Measurements from ENCODE around the gene FBXW8.

Gene FBXW8

DNA sequence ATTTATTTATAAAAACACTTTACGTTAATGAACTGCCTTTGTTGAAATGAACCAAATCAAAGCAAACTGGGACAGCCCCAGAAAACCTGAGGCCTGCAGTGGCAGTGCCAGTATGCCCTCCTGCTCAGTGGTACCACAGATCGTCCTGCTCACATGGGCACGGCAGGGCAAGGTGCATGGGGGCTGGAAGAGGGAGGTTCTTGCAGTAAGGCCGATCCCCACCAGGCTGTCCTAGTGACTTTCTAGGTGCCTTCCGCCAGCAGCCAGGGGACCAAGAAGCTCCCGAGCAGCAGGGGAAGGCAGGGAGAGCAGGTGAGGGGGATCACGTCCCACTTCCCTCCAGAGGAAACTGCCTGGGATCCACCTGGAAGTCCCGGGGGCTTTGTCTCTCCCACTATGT, 124.5 kb downstream of the FBXW8 start (continued):
- TF ChIP-seq, protein P1, sequence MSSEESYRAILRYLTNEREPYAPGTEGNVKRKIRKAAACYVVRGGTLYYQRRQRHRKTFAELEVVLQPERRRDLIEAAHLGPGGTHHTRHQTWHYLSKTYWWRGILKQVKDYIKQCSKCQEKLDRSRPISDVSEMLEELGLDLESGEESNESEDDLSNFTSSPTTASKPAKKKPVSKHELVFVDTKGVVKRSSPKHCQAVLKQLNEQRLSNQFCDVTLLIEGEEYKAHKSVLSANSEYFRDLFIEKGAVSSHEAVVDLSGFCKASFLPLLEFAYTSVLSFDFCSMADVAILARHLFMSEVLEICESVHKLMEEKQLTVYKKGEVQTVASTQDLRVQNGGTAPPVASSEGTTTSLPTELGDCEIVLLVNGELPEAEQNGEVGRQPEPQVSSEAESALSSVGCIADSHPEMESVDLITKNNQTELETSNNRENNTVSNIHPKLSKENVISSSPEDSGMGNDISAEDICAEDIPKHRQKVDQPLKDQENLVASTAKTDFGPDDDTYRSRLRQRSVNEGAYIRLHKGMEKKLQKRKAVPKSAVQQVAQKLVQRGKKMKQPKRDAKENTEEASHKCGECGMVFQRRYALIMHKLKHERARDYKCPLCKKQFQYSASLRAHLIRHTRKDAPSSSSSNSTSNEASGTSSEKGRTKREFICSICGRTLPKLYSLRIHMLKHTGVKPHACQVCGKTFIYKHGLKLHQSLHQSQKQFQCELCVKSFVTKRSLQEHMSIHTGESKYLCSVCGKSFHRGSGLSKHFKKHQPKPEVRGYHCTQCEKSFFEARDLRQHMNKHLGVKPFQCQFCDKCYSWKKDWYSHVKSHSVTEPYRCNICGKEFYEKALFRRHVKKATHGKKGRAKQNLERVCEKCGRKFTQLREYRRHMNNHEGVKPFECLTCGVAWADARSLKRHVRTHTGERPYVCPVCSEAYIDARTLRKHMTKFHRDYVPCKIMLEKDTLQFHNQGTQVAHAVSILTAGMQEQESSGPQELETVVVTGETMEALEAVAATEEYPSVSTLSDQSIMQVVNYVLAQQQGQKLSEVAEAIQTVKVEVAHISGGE (tag by site-specific recombination; conservative IDR thresholded peaks at IDR 0.05; ENCODE audit: low read depth): no peak
- TF ChIP-seq ZNF530 (tag by site-specific recombination; IDR thresholded peaks at IDR 0.05; ENCODE audit: low read depth): no peak
- TF ChIP-seq RBAK (tag by site-specific recombination; IDR thresholded peaks at IDR 0.05): no peak
- no peak for TF ChIP-seq ZNF202 (tag by site-specific recombination; IDR thresholded peaks at IDR 0.05; ENCODE audit: borderline replicate concordance)
- TF ChIP-seq ZFP41 (tag by site-specific recombination; IDR thresholded peaks at IDR 0.05; ENCODE audit: borderline replicate concordance): no peak
- no peak for TF ChIP-seq ZNF549 (tag by site-specific recombination; IDR thresholded peaks at IDR 0.05)
- TF ChIP-seq ZFHX2 (tag by site-specific recombination; conservative IDR thresholded peaks at IDR 0.05): no peak
- TF ChIP-seq PRDM1 (tag by site-specific recombination; IDR thresholded peaks at IDR 0.05): no peak
- no peak for TF ChIP-seq ZNF366 (tag by site-specific recombination; conservative IDR thresholded peaks at IDR 0.05)
- TF ChIP-seq, protein P2, sequence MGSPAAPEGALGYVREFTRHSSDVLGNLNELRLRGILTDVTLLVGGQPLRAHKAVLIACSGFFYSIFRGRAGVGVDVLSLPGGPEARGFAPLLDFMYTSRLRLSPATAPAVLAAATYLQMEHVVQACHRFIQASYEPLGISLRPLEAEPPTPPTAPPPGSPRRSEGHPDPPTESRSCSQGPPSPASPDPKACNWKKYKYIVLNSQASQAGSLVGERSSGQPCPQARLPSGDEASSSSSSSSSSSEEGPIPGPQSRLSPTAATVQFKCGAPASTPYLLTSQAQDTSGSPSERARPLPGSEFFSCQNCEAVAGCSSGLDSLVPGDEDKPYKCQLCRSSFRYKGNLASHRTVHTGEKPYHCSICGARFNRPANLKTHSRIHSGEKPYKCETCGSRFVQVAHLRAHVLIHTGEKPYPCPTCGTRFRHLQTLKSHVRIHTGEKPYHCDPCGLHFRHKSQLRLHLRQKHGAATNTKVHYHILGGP (tag by site-specific recombination; IDR thresholded peaks at IDR 0.05): no peak
- TF ChIP-seq, protein P3, sequence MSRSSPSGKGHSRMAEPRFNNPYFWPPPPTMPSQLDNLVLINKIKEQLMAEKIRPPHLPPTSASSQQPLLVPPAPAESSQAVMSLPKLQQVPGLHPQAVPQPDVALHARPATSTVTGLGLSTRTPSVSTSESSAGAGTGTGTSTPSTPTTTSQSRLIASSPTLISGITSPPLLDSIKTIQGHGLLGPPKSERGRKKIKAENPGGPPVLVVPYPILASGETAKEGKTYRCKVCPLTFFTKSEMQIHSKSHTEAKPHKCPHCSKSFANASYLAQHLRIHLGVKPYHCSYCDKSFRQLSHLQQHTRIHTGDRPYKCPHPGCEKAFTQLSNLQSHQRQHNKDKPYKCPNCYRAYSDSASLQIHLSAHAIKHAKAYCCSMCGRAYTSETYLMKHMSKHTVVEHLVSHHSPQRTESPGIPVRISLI (tag by site-specific recombination; IDR thresholded peaks at IDR 0.05): no peak
- no peak for TF ChIP-seq ZNF302 (tag by site-specific recombination; IDR thresholded peaks at IDR 0.05; ENCODE audit: low read depth)
- no peak for TF ChIP-seq ZNF624 (tag by site-specific recombination; IDR thresholded peaks at IDR 0.05)
- TF ChIP-seq, protein P4, sequence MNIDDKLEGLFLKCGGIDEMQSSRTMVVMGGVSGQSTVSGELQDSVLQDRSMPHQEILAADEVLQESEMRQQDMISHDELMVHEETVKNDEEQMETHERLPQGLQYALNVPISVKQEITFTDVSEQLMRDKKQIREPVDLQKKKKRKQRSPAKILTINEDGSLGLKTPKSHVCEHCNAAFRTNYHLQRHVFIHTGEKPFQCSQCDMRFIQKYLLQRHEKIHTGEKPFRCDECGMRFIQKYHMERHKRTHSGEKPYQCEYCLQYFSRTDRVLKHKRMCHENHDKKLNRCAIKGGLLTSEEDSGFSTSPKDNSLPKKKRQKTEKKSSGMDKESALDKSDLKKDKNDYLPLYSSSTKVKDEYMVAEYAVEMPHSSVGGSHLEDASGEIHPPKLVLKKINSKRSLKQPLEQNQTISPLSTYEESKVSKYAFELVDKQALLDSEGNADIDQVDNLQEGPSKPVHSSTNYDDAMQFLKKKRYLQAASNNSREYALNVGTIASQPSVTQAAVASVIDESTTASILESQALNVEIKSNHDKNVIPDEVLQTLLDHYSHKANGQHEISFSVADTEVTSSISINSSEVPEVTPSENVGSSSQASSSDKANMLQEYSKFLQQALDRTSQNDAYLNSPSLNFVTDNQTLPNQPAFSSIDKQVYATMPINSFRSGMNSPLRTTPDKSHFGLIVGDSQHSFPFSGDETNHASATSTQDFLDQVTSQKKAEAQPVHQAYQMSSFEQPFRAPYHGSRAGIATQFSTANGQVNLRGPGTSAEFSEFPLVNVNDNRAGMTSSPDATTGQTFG (tag by site-specific recombination; IDR thresholded peaks at IDR 0.05; ENCODE audit: borderline replicate concordance): no peak
- TF ChIP-seq, protein P5, sequence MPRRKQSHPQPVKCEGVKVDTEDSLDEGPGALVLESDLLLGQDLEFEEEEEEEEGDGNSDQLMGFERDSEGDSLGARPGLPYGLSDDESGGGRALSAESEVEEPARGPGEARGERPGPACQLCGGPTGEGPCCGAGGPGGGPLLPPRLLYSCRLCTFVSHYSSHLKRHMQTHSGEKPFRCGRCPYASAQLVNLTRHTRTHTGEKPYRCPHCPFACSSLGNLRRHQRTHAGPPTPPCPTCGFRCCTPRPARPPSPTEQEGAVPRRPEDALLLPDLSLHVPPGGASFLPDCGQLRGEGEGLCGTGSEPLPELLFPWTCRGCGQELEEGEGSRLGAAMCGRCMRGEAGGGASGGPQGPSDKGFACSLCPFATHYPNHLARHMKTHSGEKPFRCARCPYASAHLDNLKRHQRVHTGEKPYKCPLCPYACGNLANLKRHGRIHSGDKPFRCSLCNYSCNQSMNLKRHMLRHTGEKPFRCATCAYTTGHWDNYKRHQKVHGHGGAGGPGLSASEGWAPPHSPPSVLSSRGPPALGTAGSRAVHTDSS (tag by site-specific recombination; IDR thresholded peaks at IDR 0.05): no peak

DNA sequence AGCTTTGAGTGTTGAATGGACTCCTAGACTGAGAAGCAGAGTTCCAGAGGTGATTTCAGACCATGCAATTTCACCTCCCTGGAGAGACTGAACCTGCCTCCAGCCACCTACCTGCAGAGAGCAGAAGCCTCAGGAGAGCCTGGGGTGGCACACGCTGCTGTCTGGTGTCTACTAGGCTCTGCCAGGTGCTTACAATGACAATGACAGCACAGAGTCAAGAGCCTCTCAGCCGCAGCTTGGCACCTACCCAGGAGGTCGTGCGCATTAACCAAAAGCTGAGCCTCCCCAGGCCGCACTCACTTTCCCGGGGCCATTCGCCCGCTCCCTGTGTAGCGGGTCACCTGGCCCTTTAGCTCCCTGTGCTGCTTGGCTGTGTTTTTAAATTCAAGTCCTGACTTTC, 125.3 kb downstream of the FBXW8 start:
- H3K27ac ChIP-seq (ENCODE audit: extremely low read depth, low read depth, low read length): no peak overlapping the region
- POLR2A ChIA-PET: no interaction called here
- no peaks in the 10 kb centered on the region; a peak in 1 of 3 replicates for H3K36me3 ChIP-seq (ENCODE audit: control insufficient read depth in 2 of 2, insufficient read depth in 1 of 2, low read length in 2 of 2)
- no peaks in the 10 kb centered on the region for H3K9me3 ChIP-seq (ENCODE audit: control insufficient read depth, insufficient read depth, low read depth, low read length)
- CTCF ChIA-PET: no interaction called here
- H3K4me1 ChIP-seq (ENCODE audit: control insufficient read depth, insufficient read depth, low read length): no peaks in the 10 kb centered on the region
- no peak overlapping the region for H3K4me3 ChIP-seq (ENCODE audit: low read depth, low read length)
- TF ChIP-seq, protein P6, sequence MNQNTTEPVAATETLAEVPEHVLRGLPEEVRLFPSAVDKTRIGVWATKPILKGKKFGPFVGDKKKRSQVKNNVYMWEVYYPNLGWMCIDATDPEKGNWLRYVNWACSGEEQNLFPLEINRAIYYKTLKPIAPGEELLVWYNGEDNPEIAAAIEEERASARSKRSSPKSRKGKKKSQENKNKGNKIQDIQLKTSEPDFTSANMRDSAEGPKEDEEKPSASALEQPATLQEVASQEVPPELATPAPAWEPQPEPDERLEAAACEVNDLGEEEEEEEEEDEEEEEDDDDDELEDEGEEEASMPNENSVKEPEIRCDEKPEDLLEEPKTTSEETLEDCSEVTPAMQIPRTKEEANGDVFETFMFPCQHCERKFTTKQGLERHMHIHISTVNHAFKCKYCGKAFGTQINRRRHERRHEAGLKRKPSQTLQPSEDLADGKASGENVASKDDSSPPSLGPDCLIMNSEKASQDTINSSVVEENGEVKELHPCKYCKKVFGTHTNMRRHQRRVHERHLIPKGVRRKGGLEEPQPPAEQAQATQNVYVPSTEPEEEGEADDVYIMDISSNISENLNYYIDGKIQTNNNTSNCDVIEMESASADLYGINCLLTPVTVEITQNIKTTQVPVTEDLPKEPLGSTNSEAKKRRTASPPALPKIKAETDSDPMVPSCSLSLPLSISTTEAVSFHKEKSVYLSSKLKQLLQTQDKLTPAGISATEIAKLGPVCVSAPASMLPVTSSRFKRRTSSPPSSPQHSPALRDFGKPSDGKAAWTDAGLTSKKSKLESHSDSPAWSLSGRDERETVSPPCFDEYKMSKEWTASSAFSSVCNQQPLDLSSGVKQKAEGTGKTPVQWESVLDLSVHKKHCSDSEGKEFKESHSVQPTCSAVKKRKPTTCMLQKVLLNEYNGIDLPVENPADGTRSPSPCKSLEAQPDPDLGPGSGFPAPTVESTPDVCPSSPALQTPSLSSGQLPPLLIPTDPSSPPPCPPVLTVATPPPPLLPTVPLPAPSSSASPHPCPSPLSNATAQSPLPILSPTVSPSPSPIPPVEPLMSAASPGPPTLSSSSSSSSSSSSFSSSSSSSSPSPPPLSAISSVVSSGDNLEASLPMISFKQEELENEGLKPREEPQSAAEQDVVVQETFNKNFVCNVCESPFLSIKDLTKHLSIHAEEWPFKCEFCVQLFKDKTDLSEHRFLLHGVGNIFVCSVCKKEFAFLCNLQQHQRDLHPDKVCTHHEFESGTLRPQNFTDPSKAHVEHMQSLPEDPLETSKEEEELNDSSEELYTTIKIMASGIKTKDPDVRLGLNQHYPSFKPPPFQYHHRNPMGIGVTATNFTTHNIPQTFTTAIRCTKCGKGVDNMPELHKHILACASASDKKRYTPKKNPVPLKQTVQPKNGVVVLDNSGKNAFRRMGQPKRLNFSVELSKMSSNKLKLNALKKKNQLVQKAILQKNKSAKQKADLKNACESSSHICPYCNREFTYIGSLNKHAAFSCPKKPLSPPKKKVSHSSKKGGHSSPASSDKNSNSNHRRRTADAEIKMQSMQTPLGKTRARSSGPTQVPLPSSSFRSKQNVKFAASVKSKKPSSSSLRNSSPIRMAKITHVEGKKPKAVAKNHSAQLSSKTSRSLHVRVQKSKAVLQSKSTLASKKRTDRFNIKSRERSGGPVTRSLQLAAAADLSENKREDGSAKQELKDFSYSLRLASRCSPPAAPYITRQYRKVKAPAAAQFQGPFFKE (tag by site-specific recombination; IDR thresholded peaks at IDR 0.05; ENCODE audit: borderline replicate concordance): no peak
- TF ChIP-seq KLF9 (tag by site-specific recombination; IDR thresholded peaks at IDR 0.05; ENCODE audit: low read depth) (no peak), YY1 (tag by site-specific recombination; IDR thresholded peaks at IDR 0.05) (no peak)
- TF ChIP-seq, protein P5 (tag by site-specific recombination; IDR thresholded peaks at IDR 0.05): no peak
